ENCODE data around the gene C19orf12. TPM values are rescaled to one million over a fixed set of nuclear protein-coding genes. Genes with fewer than 3 reads are reported as not detected.
A peak's percentile ranks its signal among the peaks of the same experiment; 100 is the strongest.
"Not testable (repeated sequence)": the region's sequence is repeated elsewhere in the genome, so short reads cannot be mapped to it uniquely, and the experiment has no call there.

C19orf12 gene
- total and polyA plus RNA-seq, 8 donors = 11.0 to 16.9 (median 12.2) TPM

GRCh38 chr19:29672319-29672932 is 42.6 kb downstream of the C19orf12 start:
- TF ChIP-seq CTCF (IDR thresholded peaks at IDR 0.05) = no peak
- intact Hi-C loops (cut with DNase I) = loop anchor here in 1 of 3 donors (10.0 kb wide), 1 partner anchor 58 kb away; no protein-coding TSS in a partner anchor
- DNase-seq (no peak), FAIRE-seq (no peak), ATAC-seq (no peak)
- WGBS, 2 donors = 83 to 89% methylated on average over 8 of the region's 8 CpGs
- Histone ChIP-seq H3K36me3 (peaks cover 0 to 23% (median 5%) of the 10 kb centered on the region in 3 donors), H3K27ac (peak overlapping the region in 2 of 4 donors; percentile 13 to 22), H3K9me3 (no peaks in the 10 kb centered on the region), H3K4me1 (peaks cover 0 to 7% (median 0%) of the 10 kb centered on the region in 3 donors), H3K27me3 (no peaks in the 10 kb centered on the region), H3K4me3 (no peak overlapping the region)

GRCh38 chr19:29671393-29672160 is 43.5 kb downstream of the C19orf12 start:
- 35 to 37% methylated on average over 12 of the region's 12 CpGs for WGBS, 2 donors
- FAIRE-seq (no peak), DNase-seq (peak in 1 of 6 donors; percentile 77), ATAC-seq (peak; percentile 32 to 75 (median 62))
- H3K27ac ChIP-seq = peak overlapping the region in 2 of 4 donors; percentile 19 to 22
- TF ChIP-seq CTCF (IDR thresholded peaks at IDR 0.05) = peak in 1 of 4 donors; percentile 7
- peaks cover 0 to 14% (median 0%) of the 10 kb centered on the region in 3 donors for H3K4me1 ChIP-seq
- no peak overlapping the region for H3K4me3 ChIP-seq
- no peaks in the 10 kb centered on the region for H3K27me3 ChIP-seq
- peaks cover 0 to 23% (median 5%) of the 10 kb centered on the region in 3 donors for H3K36me3 ChIP-seq
- no peaks in the 10 kb centered on the region for H3K9me3 ChIP-seq
- intact Hi-C loops (cut with DNase I) = loop anchor here in 1 of 3 donors (10.0 kb wide), 1 partner anchor 57 kb away; no protein-coding TSS in a partner anchor

- Histone ChIP-seq H3K4me1 (peaks cover 0 to 14% (median 0%) of the 10 kb centered on the region in 3 donors), H3K27ac (peak overlapping the region in 3 of 4 donors; percentile 8 to 22 (median 19)), H3K36me3 (peaks cover 0 to 19% (median 5%) of the 10 kb centered on the region in 3 donors)
- not testable (repeated sequence) for FAIRE-seq, DNase-seq, H3K4me3 ChIP-seq, ATAC-seq, H3K9me3 ChIP-seq, H3K27me3 ChIP-seq
- WGBS, 2 donors = 57 to 61% methylated on average over 6 of the region's 6 CpGs
- intact Hi-C loops (cut with DNase I) = loop anchor here in 1 of 3 donors (10.0 kb wide), 1 partner anchor 56 kb away; no protein-coding TSS in a partner anchor
These were observed 44.1 kb downstream of the C19orf12 start for GRCh38 chr19:29671026-29671392.

GRCh38 chr19:29670255-29670654 is 44.8 kb downstream of the C19orf12 start:
- H3K27ac ChIP-seq = no peak overlapping the region
- peaks cover 0 to 14% (median 5%) of the 10 kb centered on the region in 3 donors for H3K36me3 ChIP-seq
- no peak for TF ChIP-seq CTCF (IDR thresholded peaks at IDR 0.05)
- FAIRE-seq (no peak), DNase-seq (no peak), ATAC-seq (no peak)
- no peak overlapping the region for H3K4me3 ChIP-seq
- WGBS, 2 donors = 85 to 95% methylated on average over 5 of the region's 5 CpGs
- intact Hi-C loops (cut with DNase I) = loop anchor here in 1 of 3 donors (10.0 kb wide), 1 partner anchor 55 kb away; no protein-coding TSS in a partner anchor
- no peaks in the 10 kb centered on the region for H3K9me3 ChIP-seq
- no peaks in the 10 kb centered on the region for H3K27me3 ChIP-seq
- peaks cover 0 to 14% (median 0%) of the 10 kb centered on the region in 3 donors for H3K4me1 ChIP-seq
